Measurements from ENCODE around the gene SUCLG2.

GRCh38 chr3:67361770-67362169 is 292.6 kb downstream of the SUCLG2 start:
- TF ChIP-seq CTCF (IDR thresholded peaks at IDR 0.05; ENCODE audit: low read length) (no peak), EZH2 (IDR thresholded peaks at IDR 0.05; ENCODE audit: borderline replicate concordance, low read length) (no peak)

Data from OCI-LY1 (cell line).